Activated naive CD8-positive, alpha-beta T cell treated with anti-CD3 and anti-CD28 coated beads for 36 hours (primary cell): ENCODE results near the gene ZMYND11. TPM values are rescaled to one million over a fixed set of nuclear protein-coding genes. Genes with fewer than 3 reads are reported as not detected.
"Not testable (repeated sequence)": the region's sequence is repeated elsewhere in the genome, so short reads cannot be mapped to it uniquely, and the experiment has no call there.

Source experiments
- DNase-seq: peaks from one replicate; pipeline ENCODE4 v3.0.0; 2021
- H3K27ac Mint-ChIP-seq: one replicate; pipeline ENCODE4 v1.8.0; 2022; ENCODE audit warnings: mild to moderate bottlenecking, moderate library complexity, mixed read lengths
- H3K27me3 Mint-ChIP-seq: one replicate; pipeline ENCODE4 v1.8.0; 2022; ENCODE audit warnings: mild to moderate bottlenecking, mixed read lengths
- H3K36me3 Mint-ChIP-seq: one replicate; pipeline ENCODE4 v1.8.0; 2021; ENCODE audit warnings: mild to moderate bottlenecking, mixed read lengths
- H3K4me1 Mint-ChIP-seq: one replicate; pipeline ENCODE4 v1.8.0; 2021; ENCODE audit warnings: mixed read lengths
- H3K4me3 Mint-ChIP-seq: one replicate; pipeline ENCODE4 v1.8.0; 2022; ENCODE audit warnings: mild to moderate bottlenecking, moderate library complexity, mixed read lengths
- H3K9me3 Mint-ChIP-seq: one replicate; pipeline ENCODE4 v1.8.0; 2022; ENCODE audit warnings: mixed read lengths
- total RNA-seq, 2 experiments: library from RNA; stranded (reverse); gene quantifications; one replicate each; pipeline ENCODE4 v1.2.3, GENCODE V29; 2021

ZMYND11 gene
- total RNA-seq, 2 experiments from 2014 or later: 21.7 to 21.8 TPM

- H3K36me3 Mint-ChIP-seq: peaks cover 2% of the 10 kb centered on the region
- peaks cover 2% of the 10 kb centered on the region for H3K4me1 Mint-ChIP-seq
- DNase-seq: no peak
- H3K27ac Mint-ChIP-seq: no peak overlapping the region
- H3K4me3 Mint-ChIP-seq: no peak overlapping the region
- H3K27me3 Mint-ChIP-seq: no peaks in the 10 kb centered on the region
- H3K9me3 Mint-ChIP-seq: no peaks in the 10 kb centered on the region
Observed at GRCh38 chr10:239109-239508, 103.9 kb downstream of the ZMYND11 start.

GRCh38 chr10:241451-241850 is 106.2 kb downstream of the ZMYND11 start:
- Mint-ChIP-seq H3K36me3 (no peaks in the 10 kb centered on the region), H3K9me3 (no peaks in the 10 kb centered on the region), H3K4me3 (no peak overlapping the region), H3K27me3 (no peaks in the 10 kb centered on the region), H3K4me1 (no peaks in the 10 kb centered on the region), H3K27ac (no peak overlapping the region)
- DNase-seq: no peak

DNA sequence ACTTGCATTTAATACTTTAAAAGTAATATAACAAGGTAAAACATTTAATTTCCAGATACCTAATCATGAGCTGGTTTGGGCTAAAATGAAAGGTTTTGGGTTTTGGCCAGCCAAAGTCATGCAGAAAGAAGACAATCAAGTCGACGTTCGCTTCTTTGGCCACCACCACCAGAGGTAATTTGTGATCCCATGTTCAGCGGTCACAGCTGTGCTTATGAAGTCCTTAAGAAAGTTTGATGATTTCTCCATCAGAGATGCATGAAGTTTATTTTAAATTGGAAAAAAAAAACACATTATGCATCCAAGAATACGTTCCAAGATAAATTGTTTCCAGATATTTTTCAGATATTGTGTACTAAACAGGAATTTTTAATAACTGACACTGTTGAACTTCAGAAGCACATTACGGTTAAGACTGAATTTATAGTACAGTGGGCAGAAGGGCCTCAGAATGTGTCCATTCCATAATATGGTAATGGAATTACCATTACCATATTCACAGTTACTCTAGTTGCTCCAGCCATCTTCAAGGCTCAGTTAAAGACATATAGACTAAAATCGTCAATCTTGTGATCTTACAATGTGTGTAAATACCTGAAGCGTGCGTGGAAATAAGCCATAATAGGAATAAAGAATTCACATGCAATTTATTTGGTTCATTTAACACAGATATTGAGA is 106.8 kb downstream of the ZMYND11 start:
- Mint-ChIP-seq H3K4me3 (no peak overlapping the region), H3K27me3 (no peaks in the 10 kb centered on the region), H3K9me3 (no peaks in the 10 kb centered on the region), H3K27ac (no peak overlapping the region), H3K4me1 (no peaks in the 10 kb centered on the region), H3K36me3 (peaks cover 1% of the 10 kb centered on the region)
- no peak for DNase-seq

DNA sequence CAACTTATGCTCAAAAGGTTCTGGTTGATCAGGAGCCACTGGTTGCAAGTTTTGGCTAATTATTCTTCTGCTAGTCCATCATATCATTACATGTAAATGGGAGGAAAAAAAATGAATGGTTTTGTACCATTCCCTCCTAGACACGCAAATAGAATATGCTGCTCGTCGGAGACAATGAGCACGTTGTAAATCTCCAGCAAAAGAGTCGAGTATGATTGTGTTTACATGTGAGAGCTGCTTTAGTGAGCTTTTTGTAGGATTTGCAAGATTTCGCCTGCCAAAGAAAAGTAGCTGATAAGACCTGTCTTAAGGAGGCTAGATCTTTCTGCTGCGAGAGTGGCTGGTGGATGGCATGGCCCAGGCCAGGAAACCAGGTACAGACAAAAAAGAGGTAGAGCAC is 109.0 kb downstream of the ZMYND11 start:
- Mint-ChIP-seq H3K4me3 (no peak overlapping the region), H3K27ac (no peak overlapping the region), H3K4me1 (no peaks in the 10 kb centered on the region), H3K9me3 (no peaks in the 10 kb centered on the region), H3K27me3 (no peaks in the 10 kb centered on the region), H3K36me3 (peaks cover 8% of the 10 kb centered on the region)
- no peak for DNase-seq

- Mint-ChIP-seq H3K4me1 (no peaks in the 10 kb centered on the region), H3K36me3 (peaks cover 14% of the 10 kb centered on the region), H3K9me3 (no peaks in the 10 kb centered on the region), H3K4me3 (no peak overlapping the region), H3K27ac (no peak overlapping the region), H3K27me3 (no peaks in the 10 kb centered on the region)
- DNase-seq: no peak
Observed at GRCh38 chr10:246431-246830, 111.2 kb downstream of the ZMYND11 start.

DNA sequence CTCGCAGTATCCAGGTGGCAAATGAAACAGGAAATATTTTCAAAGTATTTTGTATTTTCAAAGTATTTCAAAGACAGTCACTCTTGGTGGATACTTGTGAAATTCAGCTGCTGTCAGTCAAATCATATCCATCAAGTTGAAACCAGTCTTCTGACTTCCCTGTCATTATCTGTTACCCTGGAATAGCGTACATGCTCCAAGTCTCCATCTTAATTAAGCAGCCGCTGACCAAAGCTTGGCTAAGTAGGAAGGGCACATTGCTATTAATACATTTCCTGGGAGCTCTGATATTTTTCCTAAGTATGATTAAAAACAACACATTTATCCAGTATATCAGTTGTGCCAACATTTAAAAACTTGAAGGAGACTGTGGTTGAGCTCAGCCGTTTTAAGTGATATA is 112.2 kb downstream of the ZMYND11 start:
- Mint-ChIP-seq H3K4me3 (no peak overlapping the region), H3K4me1 (no peaks in the 10 kb centered on the region), H3K9me3 (no peaks in the 10 kb centered on the region), H3K27ac (no peak overlapping the region), H3K36me3 (peaks cover 21% of the 10 kb centered on the region), H3K27me3 (no peaks in the 10 kb centered on the region)
- DNase-seq: no peak

GRCh38 chr10:248307-248706 is 113.1 kb downstream of the ZMYND11 start:
- no peaks in the 10 kb centered on the region for H3K4me1 Mint-ChIP-seq
- H3K36me3 Mint-ChIP-seq: peaks cover 21% of the 10 kb centered on the region
- H3K4me3 Mint-ChIP-seq: no peak overlapping the region
- H3K27ac Mint-ChIP-seq: no peak overlapping the region
- no peaks in the 10 kb centered on the region for H3K27me3 Mint-ChIP-seq
- DNase-seq: no peak
- no peaks in the 10 kb centered on the region for H3K9me3 Mint-ChIP-seq

DNA sequence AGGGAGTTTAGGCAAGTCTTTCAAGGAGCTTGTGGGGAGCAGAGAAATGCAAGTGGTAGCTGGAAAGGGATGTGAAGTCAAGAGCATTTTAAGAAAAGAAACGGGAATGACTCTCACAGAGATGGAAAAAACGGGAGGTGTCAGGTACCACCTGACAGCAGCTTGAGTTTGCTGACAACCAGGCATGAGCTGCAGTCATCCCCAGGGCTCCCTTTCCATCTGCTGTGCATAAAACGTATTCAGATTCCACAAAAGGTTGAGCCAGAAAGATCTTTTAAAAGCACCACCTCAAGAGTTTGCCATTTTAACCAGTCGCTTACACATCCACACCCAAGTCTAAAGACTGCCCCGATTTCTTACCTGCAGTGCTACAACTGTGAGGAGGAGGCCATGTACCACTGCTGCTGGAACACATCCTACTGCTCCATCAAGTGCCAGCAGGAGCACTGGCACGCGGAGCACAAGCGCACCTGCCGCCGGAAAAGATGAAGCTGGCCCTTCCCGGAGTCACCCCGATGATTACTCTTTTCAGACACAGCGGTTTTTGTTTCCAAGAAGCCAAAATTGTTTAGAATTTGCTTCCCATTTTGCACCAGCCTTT is 116.8 kb downstream of the ZMYND11 start:
- Mint-ChIP-seq H3K9me3 (no peaks in the 10 kb centered on the region), H3K27me3 (no peaks in the 10 kb centered on the region), H3K36me3 (peaks cover 24% of the 10 kb centered on the region), H3K4me1 (no peaks in the 10 kb centered on the region), H3K27ac (no peak overlapping the region), H3K4me3 (no peak overlapping the region)
- no peak for DNase-seq

- DNase-seq: no peak
- no peaks in the 10 kb centered on the region for H3K9me3 Mint-ChIP-seq
- H3K27me3 Mint-ChIP-seq: no peaks in the 10 kb centered on the region
- H3K4me1 Mint-ChIP-seq: no peaks in the 10 kb centered on the region
- H3K36me3 Mint-ChIP-seq: no peaks in the 10 kb centered on the region
- no peak overlapping the region for H3K4me3 Mint-ChIP-seq
- no peak overlapping the region for H3K27ac Mint-ChIP-seq
Observed at GRCh38 chr10:260819-261429, 125.7 kb downstream of the ZMYND11 start.

- H3K4me1 Mint-ChIP-seq, DNase-seq, H3K36me3 Mint-ChIP-seq, H3K27me3 Mint-ChIP-seq, H3K9me3 Mint-ChIP-seq, H3K4me3 Mint-ChIP-seq, H3K27ac Mint-ChIP-seq: not testable (repeated sequence)
Observed at GRCh38 chr10:264160-265073, 129.2 kb downstream of the ZMYND11 start.

DNA sequence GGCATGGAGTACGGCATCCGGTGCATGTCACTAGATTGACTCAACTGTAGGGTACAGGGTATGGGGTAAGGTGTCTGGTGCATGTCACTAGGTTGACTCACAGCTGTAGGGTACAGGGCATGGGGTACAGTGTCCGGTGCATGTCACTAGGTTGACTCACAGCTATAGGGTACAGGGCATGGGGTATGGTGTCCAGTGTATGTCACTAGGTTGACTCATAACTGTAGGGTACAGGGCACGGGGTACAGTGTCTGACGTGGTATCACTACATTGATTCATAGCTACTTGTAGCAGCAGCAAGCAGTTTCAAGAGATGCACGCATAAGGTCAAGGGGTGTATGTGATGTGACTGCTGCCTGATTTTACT is 129.8 kb downstream of the ZMYND11 start:
- not testable (repeated sequence) for H3K36me3 Mint-ChIP-seq, H3K27me3 Mint-ChIP-seq, H3K27ac Mint-ChIP-seq, DNase-seq, H3K9me3 Mint-ChIP-seq, H3K4me3 Mint-ChIP-seq, H3K4me1 Mint-ChIP-seq

GRCh38 chr10:265816-266588 is 130.7 kb downstream of the ZMYND11 start:
- DNase-seq, H3K27me3 Mint-ChIP-seq, H3K36me3 Mint-ChIP-seq, H3K27ac Mint-ChIP-seq, H3K4me1 Mint-ChIP-seq, H3K9me3 Mint-ChIP-seq, H3K4me3 Mint-ChIP-seq: not testable (repeated sequence)

GRCh38 chr10:266974-267425 is 131.7 kb downstream of the ZMYND11 start:
- H3K27me3 Mint-ChIP-seq: no peaks in the 10 kb centered on the region
- no peak overlapping the region for H3K27ac Mint-ChIP-seq
- no peaks in the 10 kb centered on the region for H3K9me3 Mint-ChIP-seq
- no peaks in the 10 kb centered on the region for H3K36me3 Mint-ChIP-seq
- no peaks in the 10 kb centered on the region for H3K4me1 Mint-ChIP-seq
- DNase-seq: no peak
- no peak overlapping the region for H3K4me3 Mint-ChIP-seq

DNA sequence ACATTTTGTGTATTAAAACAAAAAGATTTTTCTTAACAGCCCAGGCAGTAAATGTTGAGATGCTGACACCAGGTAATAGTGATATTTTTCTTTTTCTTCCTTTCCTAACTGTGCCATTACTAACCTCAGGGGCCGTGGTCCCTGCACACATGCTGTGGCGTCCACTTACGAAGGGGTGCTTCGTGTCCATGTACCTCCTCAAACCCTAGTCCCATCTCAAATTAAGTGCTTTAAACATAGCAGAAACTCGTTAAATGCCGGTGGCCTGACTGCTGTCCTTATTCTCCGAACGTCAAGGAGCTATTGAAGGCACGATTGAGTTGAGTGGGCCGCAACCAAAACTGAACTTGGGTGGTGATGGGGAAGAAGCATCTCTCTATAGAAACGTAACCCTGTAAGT is 132.4 kb downstream of the ZMYND11 start:
- no peaks in the 10 kb centered on the region for H3K9me3 Mint-ChIP-seq
- no peak for DNase-seq
- no peaks in the 10 kb centered on the region for H3K36me3 Mint-ChIP-seq
- H3K27me3 Mint-ChIP-seq: no peaks in the 10 kb centered on the region
- H3K4me3 Mint-ChIP-seq: no peak overlapping the region
- no peak overlapping the region for H3K27ac Mint-ChIP-seq
- no peaks in the 10 kb centered on the region for H3K4me1 Mint-ChIP-seq
